ENCODE data around the gene HOMEZ. TPM values are rescaled to one million over a fixed set of nuclear protein-coding genes. Genes with fewer than 3 reads are reported as not detected.

HOMEZ gene
- total RNA-seq, 1 experiment from 2014 or later = 18.2 TPM

GRCh38 chr14:23228812-23229211, 57.1 kb downstream of the HOMEZ start:
- RAD21 ChIA-PET (ENCODE audit: low non-redundant PET in 1 of 2, low total read pairs in 2 of 2, uncharacterized antibody in 2 of 2, unreplicated experiment in 2 of 2) = no interaction called here
- CTCF ChIA-PET = no interaction called here
- H3K27ac ChIP-seq (ENCODE audit: low read depth, low read length) = no peak overlapping the region

More at GRCh38 chr14:23228812-23229211, 57.1 kb downstream of the HOMEZ start:
- ATAC-seq (no peak), DNase-seq (ENCODE audit: low read depth, low spot score) (no peak)
- Histone ChIP-seq H3K4me3 (replicated peaks in 1 of 2; ENCODE audit: low read depth in 1 of 2, low read length in 2 of 2) (no peak overlapping the region), H3K9me3 (ENCODE audit: control insufficient read depth in 1 of 2, insufficient read depth in 1 of 2, low read depth in 1 of 2, low read length in 2 of 2) (no peaks in the 10 kb centered on the region; a peak in 1 of 4 replicates), H3K27me3 (ENCODE audit: insufficient read depth, low read length) (no peaks in the 10 kb centered on the region), H3K4me2 (ENCODE audit: low read length) (no peak overlapping the region), H3K36me3 (ENCODE audit: control insufficient read depth in 1 of 2, insufficient read depth in 2 of 2, low read length in 2 of 2) (no peaks in the 10 kb centered on the region), H3K4me1 (ENCODE audit: control insufficient read depth in 1 of 2, insufficient read depth in 2 of 2, low read length in 2 of 2) (no peaks in the 10 kb centered on the region), H3K9ac (ENCODE audit: low read length) (no peak overlapping the region), H3K79me2 (ENCODE audit: insufficient read depth, low read length) (no peaks in the 10 kb centered on the region), H3K9me2 (ENCODE audit: insufficient read depth) (no peaks in the 10 kb centered on the region), H2AFZ (ENCODE audit: low read depth, low read length, poor library complexity, severe bottlenecking) (no peak overlapping the region), H4K20me1 (ENCODE audit: insufficient read depth) (no peaks in the 10 kb centered on the region)
- POLR2A ChIA-PET = no interaction called here
- intact Hi-C loops (cut with micrococcal nuclease) = no loop called here
- no peak for TF ChIP-seq YY1 (IDR thresholded peaks at IDR 0.05; ENCODE audit: extremely low read depth, insufficient replicate concordance, low read depth, low read length)
- TF ChIP-seq JUND (IDR thresholded peaks at IDR 0.05) = no peak
- TF ChIP-seq EGR1 (IDR thresholded peaks at IDR 0.05; ENCODE audit: low read depth) = no peak
- no peak for TF ChIP-seq REST (IDR thresholded peaks at IDR 0.05; ENCODE audit: low read depth)
- TF ChIP-seq ELF1 (IDR thresholded peaks at IDR 0.05; ENCODE audit: borderline replicate concordance, low read depth) = no peak
- TF ChIP-seq ZFX (IDR thresholded peaks at IDR 0.05) = no peak
- TF ChIP-seq SIN3A (IDR thresholded peaks at IDR 0.05; ENCODE audit: low read depth) = no peak
- no peak for TF ChIP-seq EZH2phosphoT487 (IDR thresholded peaks at IDR 0.05; ENCODE audit: borderline replicate concordance)
- no peak for TF ChIP-seq CEBPB (IDR thresholded peaks at IDR 0.05; ENCODE audit: low read depth)
- TF ChIP-seq, protein P1, sequence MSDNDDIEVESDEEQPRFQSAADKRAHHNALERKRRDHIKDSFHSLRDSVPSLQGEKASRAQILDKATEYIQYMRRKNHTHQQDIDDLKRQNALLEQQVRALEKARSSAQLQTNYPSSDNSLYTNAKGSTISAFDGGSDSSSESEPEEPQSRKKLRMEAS (IDR thresholded peaks at IDR 0.05) = no peak
- no peak for TF ChIP-seq CBX3 (IDR thresholded peaks at IDR 0.05; ENCODE audit: low read depth)
- no peak for TF ChIP-seq ATF3 (IDR thresholded peaks at IDR 0.05)
- no peak for TF ChIP-seq SRF (IDR thresholded peaks at IDR 0.05; ENCODE audit: low read depth)
- TF ChIP-seq, protein P2, sequence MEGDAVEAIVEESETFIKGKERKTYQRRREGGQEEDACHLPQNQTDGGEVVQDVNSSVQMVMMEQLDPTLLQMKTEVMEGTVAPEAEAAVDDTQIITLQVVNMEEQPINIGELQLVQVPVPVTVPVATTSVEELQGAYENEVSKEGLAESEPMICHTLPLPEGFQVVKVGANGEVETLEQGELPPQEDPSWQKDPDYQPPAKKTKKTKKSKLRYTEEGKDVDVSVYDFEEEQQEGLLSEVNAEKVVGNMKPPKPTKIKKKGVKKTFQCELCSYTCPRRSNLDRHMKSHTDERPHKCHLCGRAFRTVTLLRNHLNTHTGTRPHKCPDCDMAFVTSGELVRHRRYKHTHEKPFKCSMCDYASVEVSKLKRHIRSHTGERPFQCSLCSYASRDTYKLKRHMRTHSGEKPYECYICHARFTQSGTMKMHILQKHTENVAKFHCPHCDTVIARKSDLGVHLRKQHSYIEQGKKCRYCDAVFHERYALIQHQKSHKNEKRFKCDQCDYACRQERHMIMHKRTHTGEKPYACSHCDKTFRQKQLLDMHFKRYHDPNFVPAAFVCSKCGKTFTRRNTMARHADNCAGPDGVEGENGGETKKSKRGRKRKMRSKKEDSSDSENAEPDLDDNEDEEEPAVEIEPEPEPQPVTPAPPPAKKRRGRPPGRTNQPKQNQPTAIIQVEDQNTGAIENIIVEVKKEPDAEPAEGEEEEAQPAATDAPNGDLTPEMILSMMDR (IDR thresholded peaks at IDR 0.05 in 2 of 3, conservative IDR thresholded peaks at IDR 0.05 in 1 of 3; ENCODE audit: borderline replicate concordance in 1 of 3, insufficient read depth in 1 of 3, low read depth in 2 of 3, low read length in 2 of 3) = no peak
- TF ChIP-seq POLR2AphosphoS5 (IDR thresholded peaks at IDR 0.05; ENCODE audit: low read depth, low read length) = no peak
- TF ChIP-seq EZH2 (IDR thresholded peaks at IDR 0.05) = no peak
- BruUV-seq (replicated peaks) = no TSS peak

All from HCT116 (cell line).